CD14-positive monocyte (primary cell): ENCODE data around the gene SH3RF1. TPM values are rescaled to one million over a fixed set of nuclear protein-coding genes. Genes with fewer than 3 reads are reported as not detected.

ENCODE experiments used
- DNase-seq, 3 donors: peaks; one replicate each; pipeline ENCODE4 v3.0.0-alpha.2; 2011 to 2022
- H2AFZ ChIP-seq: 2 replicates; pipeline ENCODE4 v1.6.0; 2012; ENCODE audit warnings: mild to moderate bottlenecking, low read depth, low read length, inconsistent platforms; ENCODE audit not compliant: insufficient read depth, poor library complexity, severe bottlenecking
- H3K27ac ChIP-seq, 2 donors: 1 replicate in 1 of 2; 2 replicates in 1 of 2; pipeline ENCODE4 v1.5.1; 2012 to 2013; ENCODE audit warnings: low read length in 2 of 2, control low read depth in 1 of 2, inconsistent platforms in 1 of 2, low read depth in 1 of 2, mild to moderate bottlenecking in 1 of 2
- H3K27me3 ChIP-seq, 2 donors: one replicate each; pipeline versions ENCODE4 v1.6.0 to v1.6.1; 2011 to 2013; ENCODE audit warnings: low read length in 2 of 2; ENCODE audit not compliant: control insufficient read depth in 2 of 2, insufficient read depth in 2 of 2
- H3K36me3 ChIP-seq, 2 donors: replicated peaks in 1 of 2; 1 replicate in 1 of 2; 2 replicates in 1 of 2; pipeline versions ENCODE4 v1.5.1 to v1.6.1; 2012 to 2013; ENCODE audit warnings: low read length in 2 of 2, control low read depth in 1 of 2, inconsistent platforms in 1 of 2, mild to moderate bottlenecking in 1 of 2; ENCODE audit not compliant: insufficient read depth in 2 of 2, control insufficient read depth in 1 of 2
- H3K4me1 ChIP-seq, 2 donors: 1 replicate in 1 of 2; 2 replicates in 1 of 2; pipeline versions ENCODE4 v1.5.1 to v1.6.1; 2012 to 2013; ENCODE audit warnings: low read length in 2 of 2, control low read depth in 1 of 2, inconsistent platforms in 1 of 2, mild to moderate bottlenecking in 1 of 2, moderate library complexity in 1 of 2; ENCODE audit not compliant: insufficient read depth in 2 of 2, control insufficient read depth in 1 of 2
- H3K4me2 ChIP-seq: replicated peaks from 2 replicates; pipeline ENCODE3; 2012; ENCODE audit warnings: low read length, moderate library complexity, mild to moderate bottlenecking; ENCODE audit not compliant: poor library complexity, severe bottlenecking; ENCODE audit errors: extremely low read depth
- H3K4me3 ChIP-seq, 3 experiments: fragments of 200-600 bp in 1 of 3; sonication (generic) in 1 of 3; replicated peaks in 1 of 3; 1 replicate in 2 of 3; 2 replicates in 1 of 3; pipeline ENCODE4 v1.5.1; 2011 to 2013; ENCODE audit warnings: low read length in 3 of 3, mild to moderate bottlenecking in 3 of 3, control low read depth in 2 of 3, low read depth in 2 of 3, inconsistent platforms in 1 of 3, moderate library complexity in 1 of 3
- H3K79me2 ChIP-seq: 2 replicates; pipeline ENCODE4 v1.6.0; 2012; ENCODE audit warnings: mild to moderate bottlenecking, control low read depth, inconsistent platforms, low read length, moderate library complexity; ENCODE audit not compliant: insufficient read depth
- H3K9ac ChIP-seq: 2 replicates; pipeline ENCODE4 v1.6.0; 2017; ENCODE audit warnings: low read length, mild to moderate bottlenecking; ENCODE audit not compliant: insufficient read depth, poor library complexity, severe bottlenecking
- H3K9me3 ChIP-seq, 2 donors: replicated peaks in 1 of 2; 1 replicate in 1 of 2; 2 replicates in 1 of 2; pipeline versions ENCODE4 v1.5.1 to v1.6.1; 2012 to 2013; ENCODE audit warnings: low read length in 2 of 2, control low read depth in 1 of 2; ENCODE audit not compliant: control insufficient read depth in 1 of 2, insufficient read depth in 1 of 2
- H4K20me1 ChIP-seq: 2 replicates; pipeline ENCODE4 v1.6.0; 2012; ENCODE audit warnings: mild to moderate bottlenecking, low read length, control low read depth, moderate library complexity; ENCODE audit not compliant: insufficient read depth
- H3K27ac Mint-ChIP-seq, 7 donors: one replicate each; pipeline ENCODE4 v1.8.0; 2020; ENCODE audit warnings: mild to moderate bottlenecking in 7 of 7, mixed read lengths in 7 of 7, moderate library complexity in 6 of 7, inconsistent platforms in 2 of 7
- H3K27me3 Mint-ChIP-seq, 3 donors: one replicate each; pipeline ENCODE4 v1.8.0; 2021 to 2022; ENCODE audit warnings: low read depth in 3 of 3, mild to moderate bottlenecking in 3 of 3, mixed read lengths in 3 of 3, moderate library complexity in 3 of 3, inconsistent platforms in 1 of 3
- H3K36me3 Mint-ChIP-seq, 2 donors: one replicate each; pipeline ENCODE4 v1.8.0; 2020; ENCODE audit warnings: mixed read lengths in 2 of 2, inconsistent platforms in 1 of 2, mild to moderate bottlenecking in 1 of 2
- H3K4me1 Mint-ChIP-seq: one replicate; pipeline ENCODE4 v1.8.0; 2020; ENCODE audit warnings: mild to moderate bottlenecking, mixed read lengths
- H3K4me3 Mint-ChIP-seq, 2 donors: one replicate each; pipeline ENCODE4 v1.8.0; 2020; ENCODE audit warnings: mild to moderate bottlenecking in 2 of 2, mixed read lengths in 2 of 2, moderate library complexity in 1 of 2
- H3K9me3 Mint-ChIP-seq, 7 donors: one replicate each; pipeline ENCODE4 v1.8.0; 2020 to 2022; ENCODE audit warnings: mixed read lengths in 7 of 7, mild to moderate bottlenecking in 6 of 7, moderate library complexity in 6 of 7, inconsistent platforms in 2 of 7
- CTCF ChIP-seq: fragments of 200-600 bp; IDR thresholded peaks from one replicate; pipeline ENCODE4 v1.8.0; 2022; ENCODE audit warnings: antibody characterized with exemption, mild to moderate bottlenecking
- whole genome bisulfite sequencing: methylation state at CpG from one replicate; pipeline ENCODE4 v1.1.5; 2013; ENCODE audit warnings: missing lambda C conversion rate; ENCODE audit not compliant: insufficient coverage; 5-methylcytosine and 5-hydroxymethylcytosine counted together
- intact Hi-C, 2 donors: fragments of 100-400 bp; cut with micrococcal nuclease; formaldehyde crosslinking; loops; one replicate each; pipeline versions ENCODE4 v1.15.0 to v1.15.1; 2023
- polyA plus RNA-seq, 3 donors: library from polyadenylated mRNA; depleted of rRNA in 1 of 3; unstranded in 2 of 3; stranded (reverse) in 1 of 3; fragments of 300-500 nt in 2 of 3; fragments of >200 nt in 1 of 3; fragmentation: Illumina TruSeq in 2 of 3; gene quantifications; 1 replicate in 2 of 3; 2 replicates in 1 of 3; pipeline ENCODE4 v1.2.3, GENCODE V29; 2012 to 2021

SH3RF1 gene
- polyA plus RNA-seq, 3 donors: 3.1 to 4.7 (median 4.4) TPM

- Mint-ChIP-seq H3K36me3 (no peaks in the 10 kb centered on the region), H3K9me3 (peaks cover 0 to 9% (median 4%) of the 10 kb centered on the region in 7 donors), H3K4me1 (no peaks in the 10 kb centered on the region), H3K27me3 (no peaks in the 10 kb centered on the region), H3K4me3 (no peak overlapping the region), H3K27ac (no peak overlapping the region)
- WGBS: no CpG with 5 or more reads among the region's 2 CpGs
- Histone ChIP-seq H3K27me3 (no peaks in the 10 kb centered on the region), H4K20me1 (no peaks in the 10 kb centered on the region), H3K9ac (no peak overlapping the region), H3K4me1 (no peaks in the 10 kb centered on the region), H3K4me2 (no peak overlapping the region), H3K4me3 (no peak overlapping the region), H3K36me3 (no peaks in the 10 kb centered on the region), H3K79me2 (no peaks in the 10 kb centered on the region), H3K27ac (no peak overlapping the region), H2AFZ (no peak overlapping the region), H3K9me3 (no peaks in the 10 kb centered on the region)
- no peak for DNase-seq
- TF ChIP-seq CTCF: no peak
- intact Hi-C loops: no loop called here
These were observed 34.9 kb upstream of the SH3RF1 start for GRCh38 chr4:169305651-169306050.

- no peaks in the 10 kb centered on the region for H4K20me1 ChIP-seq
- Mint-ChIP-seq H3K4me1 (no peaks in the 10 kb centered on the region), H3K4me3 (no peak overlapping the region), H3K27ac (no peak overlapping the region), H3K9me3 (peaks cover 0 to 9% (median 4%) of the 10 kb centered on the region in 7 donors), H3K36me3 (no peaks in the 10 kb centered on the region), H3K27me3 (no peaks in the 10 kb centered on the region)
- H2AFZ ChIP-seq: no peak overlapping the region
- no peak overlapping the region for H3K9ac ChIP-seq
- H3K4me2 ChIP-seq: no peak overlapping the region
- no peaks in the 10 kb centered on the region for H3K79me2 ChIP-seq
- H3K9me3 ChIP-seq: no peaks in the 10 kb centered on the region
- no peak for TF ChIP-seq CTCF
- no peak overlapping the region for H3K4me3 ChIP-seq
- no peaks in the 10 kb centered on the region for H3K4me1 ChIP-seq
- intact Hi-C loops: no loop called here
- no peak overlapping the region for H3K27ac ChIP-seq
- H3K27me3 ChIP-seq: no peaks in the 10 kb centered on the region
- whole genome bisulfite sequencing: no CpG with 5 or more reads among the region's 1 CpG
- H3K36me3 ChIP-seq: no peaks in the 10 kb centered on the region
- no peak for DNase-seq
These were observed 34.4 kb upstream of the SH3RF1 start for GRCh38 chr4:169305173-169305572.
